SK-N-SH (cell line): Measurements from ENCODE around the gene EPHB2. TPM values are rescaled to one million over a fixed set of nuclear protein-coding genes. Genes with fewer than 3 reads are reported as not detected.

Experiments used
- CTCF ChIA-PET: fragments of 300-600, 350-600 bp; formaldehyde crosslinking; extraction: SDS; loops from one replicate; lab custom pipeline; 2021; lab: Yijun Ruan, JAX
- POLR2A ChIA-PET: fragments of 350-600 bp; sonication (Branson Sonifier 250); formaldehyde crosslinking; extraction: SDS; loops from one replicate; lab custom pipeline; 2020; ENCODE audit warnings: antibody characterized with exemption, inconsistent platforms; lab: Yijun Ruan, JAX
- DNase-seq: peaks from one replicate; pipeline ENCODE4 v3.0.0; 2012
- H2AFZ ChIP-seq: fragments of 200-600 bp; sonication (generic); 2 replicates; pipeline ENCODE4 v1.8.1; 2016; ENCODE audit warnings: antibody characterized with exemption, mild to moderate bottlenecking, low read depth
- H3F3A ChIP-seq: fragments of 200-600 bp; sonication (generic); replicated peaks from 2 replicates; pipeline ENCODE3; 2016; ENCODE audit warnings: antibody characterized with exemption, mild to moderate bottlenecking; ENCODE audit not compliant: insufficient read depth
- H3K27ac ChIP-seq, 2 experiments: fragments of 200-500 bp in 1 of 2; fragments of 200-600 bp in 1 of 2; sonication (Bioruptor generic) in 1 of 2; sonication (generic), shearing (Covaris generic) in 1 of 2; 2 replicates each; pipeline versions ENCODE4 v1.5.1 to v1.6.1; 2014 to 2016; ENCODE audit warnings: low read depth in 2 of 2, inconsistent platforms in 1 of 2, low read length in 1 of 2, mild to moderate bottlenecking in 1 of 2, mixed read lengths in 1 of 2
- H3K27me3 ChIP-seq: fragments of 200-600 bp; sonication (generic), shearing (Covaris generic); 2 replicates; pipeline ENCODE4 v1.6.1; 2016; ENCODE audit warnings: mixed run types; ENCODE audit not compliant: insufficient read depth
- H3K36me3 ChIP-seq, 2 experiments: fragments of 200-500 bp in 1 of 2; fragments of 200-600 bp in 1 of 2; sonication (Bioruptor generic) in 1 of 2; sonication (generic) in 1 of 2; replicated peaks in 1 of 2; 2 replicates each; pipeline versions ENCODE3 to v1.5.1; 2014 to 2016; ENCODE audit warnings: low read length in 1 of 2, mild to moderate bottlenecking in 1 of 2; ENCODE audit not compliant: insufficient read depth in 2 of 2, control insufficient read depth in 1 of 2
- H3K4me1 ChIP-seq, 2 experiments: fragments of 200-500 bp in 1 of 2; fragments of 200-600 bp in 1 of 2; sonication (Bioruptor generic) in 1 of 2; sonication (generic), shearing (Covaris generic) in 1 of 2; 2 replicates each; pipeline versions ENCODE4 v1.5.1 to v1.6.1; 2014 to 2016; ENCODE audit warnings: low read depth in 1 of 2, low read length in 1 of 2, mixed run types in 1 of 2; ENCODE audit not compliant: insufficient read depth in 2 of 2, control insufficient read depth in 1 of 2
- H3K4me2 ChIP-seq: fragments of 200-600 bp; sonication (generic), shearing (Covaris generic); 2 replicates; pipeline ENCODE4 v1.6.1; 2017; ENCODE audit warnings: mixed run types
- H3K4me3 ChIP-seq, 2 experiments: fragments of 200-500 bp in 1 of 2; fragments of 200-600 bp in 1 of 2; sonication (Bioruptor generic) in 1 of 2; sonication (generic), shearing (Covaris generic) in 1 of 2; 2 replicates each; pipeline versions ENCODE4 v1.5.1 to v1.8.1; 2014 to 2016; ENCODE audit warnings: low read depth in 2 of 2, inconsistent platforms in 1 of 2, low read length in 1 of 2, mild to moderate bottlenecking in 1 of 2, mixed read lengths in 1 of 2, moderate library complexity in 1 of 2
- H3K79me2 ChIP-seq: fragments of 200-600 bp; sonication (generic); 2 replicates; pipeline ENCODE4 v1.8.1; 2017; ENCODE audit warnings: mild to moderate bottlenecking; ENCODE audit not compliant: insufficient read depth
- H3K9ac ChIP-seq: fragments of 200-600 bp; sonication (generic); 2 replicates; pipeline ENCODE4 v1.6.1; 2017; ENCODE audit warnings: mixed run types
- H3K9me2 ChIP-seq: fragments of 200-600 bp; sonication (generic); 2 replicates; pipeline ENCODE4 v1.6.1; 2017; ENCODE audit warnings: mixed run types
- H3K9me3 ChIP-seq: fragments of 200-600 bp; sonication (generic); 2 replicates; pipeline ENCODE4 v1.6.1; 2017; ENCODE audit warnings: mixed run types, mild to moderate bottlenecking, moderate library complexity
- H4K20me1 ChIP-seq: fragments of 200-600 bp; sonication (generic); 2 replicates; pipeline ENCODE4 v1.6.1; 2017; ENCODE audit warnings: mild to moderate bottlenecking, mixed run types; ENCODE audit not compliant: insufficient read depth
- EP300 ChIP-seq, 2 experiments: IDR thresholded peaks; 2 replicates each; pipeline versions ENCODE4 v1.4.0 to v1.6.1; 2012; ENCODE audit warnings: borderline replicate concordance in 1 of 2, low read depth in 1 of 2, low read length in 1 of 2
- EZH2phosphoT487 ChIP-seq: fragments of 200-600 bp; sonication (generic); IDR thresholded peaks from 2 replicates; pipeline ENCODE4 v1.6.1; 2017; ENCODE audit warnings: low read depth, mixed run types, mild to moderate bottlenecking, antibody characterized with exemption, moderate library complexity, borderline replicate concordance
- FOSL2 ChIP-seq: IDR thresholded peaks from 2 replicates; pipeline ENCODE4 v1.4.0; 2012; ENCODE audit warnings: low read depth, mild to moderate bottlenecking, moderate library complexity, borderline replicate concordance
- GATA2 ChIP-seq: sonication (generic); formaldehyde crosslinking; IDR thresholded peaks from 2 replicates; pipeline ENCODE4 v1.5.0; 2020; ENCODE audit warnings: mild to moderate bottlenecking, missing genetic modification reagents
- MEF2A ChIP-seq: IDR thresholded peaks from 2 replicates; pipeline ENCODE4 v1.4.0; 2012; ENCODE audit warnings: low read depth, borderline replicate concordance
- RCOR1 ChIP-seq: fragments of 150-350 bp; IDR thresholded peaks from 2 replicates; pipeline ENCODE4 v1.6.1; 2017; ENCODE audit warnings: antibody characterized with exemption, low read length
- YY1 ChIP-seq: IDR thresholded peaks from 2 replicates; pipeline ENCODE4 v1.4.0; 2012; ENCODE audit warnings: low read depth, mild to moderate bottlenecking
- WGBS: methylation state at CpG from one replicate; pipeline ENCODE4 v1.1.6; 2017; ENCODE audit warnings: low lambda C conversion rate; 5-methylcytosine and 5-hydroxymethylcytosine counted together
- polyA plus RNA-seq, 3 experiments: library from polyadenylated mRNA; depleted of rRNA; stranded (reverse); fragments of >200 nt; gene quantifications; 2 replicates each; pipeline ENCODE4 v1.2.3, GENCODE V29; 2012
- TF ChIP-seq, protein P1 (sequence below): fragments of 150-350 bp; IDR thresholded peaks from 2 replicates; pipeline ENCODE4 v1.6.1; 2016; ENCODE audit warnings: mild to moderate bottlenecking, low read depth, low read length
- TF ChIP-seq, protein P2 (sequence below): IDR thresholded peaks from 2 replicates; pipeline ENCODE4 v1.4.0; 2012; ENCODE audit warnings: low read depth, borderline replicate concordance
- TF ChIP-seq, protein P3 (sequence below): IDR thresholded peaks from 2 replicates; pipeline ENCODE4; 2012
- TF ChIP-seq, protein P4 (sequence below): fragments of 150-350 bp; IDR thresholded peaks from 2 replicates; pipeline ENCODE4 v1.6.1; 2017; ENCODE audit warnings: antibody characterized with exemption, low read length, low read depth, borderline replicate concordance

Gene EPHB2
- polyA plus RNA-seq, 1 of the 3 experiments (the other 2 are of a cell fraction) = 25.2 TPM

DNA sequence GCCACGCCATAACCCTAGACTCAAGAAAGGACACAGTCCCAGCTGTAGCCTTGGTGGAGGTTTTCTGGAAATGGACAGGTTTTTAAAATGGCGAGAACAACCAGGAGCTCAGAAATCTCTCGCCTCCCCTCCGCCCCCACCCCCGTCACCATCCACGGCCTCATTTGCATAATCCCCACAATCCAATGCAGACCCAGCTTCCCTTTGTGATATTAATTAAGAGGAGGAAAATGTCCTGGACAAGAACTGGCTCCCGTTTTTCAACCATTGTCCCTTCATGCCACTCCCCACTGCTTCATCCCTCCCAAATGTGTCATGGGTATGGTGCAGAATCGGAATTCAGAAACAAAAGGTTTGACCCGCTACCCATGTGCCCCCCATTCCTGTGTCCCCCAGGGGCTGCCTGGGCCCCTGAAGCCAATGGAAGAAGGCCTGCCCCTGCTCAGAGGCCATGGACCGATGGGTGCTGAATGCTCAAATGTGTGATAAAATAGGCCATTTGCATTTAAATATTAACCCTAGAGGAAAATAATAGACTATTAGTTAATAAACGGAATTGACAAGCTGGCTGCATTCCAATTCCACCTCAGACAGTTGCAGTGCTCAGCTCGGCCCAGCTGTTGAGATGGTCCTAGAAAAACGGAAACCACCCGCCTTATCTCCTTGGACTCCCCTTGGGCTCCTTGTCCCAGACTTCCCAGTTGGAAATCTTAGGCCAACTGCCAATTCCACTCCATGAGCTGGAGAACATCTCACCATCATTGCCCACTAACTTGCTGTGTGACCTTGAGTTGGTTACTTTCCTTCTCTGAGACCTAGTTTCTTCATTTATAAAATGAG lies 10.7 kb upstream of the EPHB2 start:
- no peak for DNase-seq
- H4K20me1 ChIP-seq = no peaks in the 10 kb centered on the region
- no peak overlapping the region for H3K4me3 ChIP-seq
- H3K9me3 ChIP-seq = no peaks in the 10 kb centered on the region
- peaks cover 2% of the 10 kb centered on the region in 2 experiments; a peak in 2 of 4 replicates for H3K4me1 ChIP-seq
- CTCF ChIA-PET = interaction anchor here (0.9 to 2.3 kb wide), 7 partner anchors 8 to 230 kb away, joined by 3 to 11 read pairs (median 3); no protein-coding TSS in a partner anchor
- no peaks in the 10 kb centered on the region for H3K36me3 ChIP-seq
- TF ChIP-seq, protein P1, sequence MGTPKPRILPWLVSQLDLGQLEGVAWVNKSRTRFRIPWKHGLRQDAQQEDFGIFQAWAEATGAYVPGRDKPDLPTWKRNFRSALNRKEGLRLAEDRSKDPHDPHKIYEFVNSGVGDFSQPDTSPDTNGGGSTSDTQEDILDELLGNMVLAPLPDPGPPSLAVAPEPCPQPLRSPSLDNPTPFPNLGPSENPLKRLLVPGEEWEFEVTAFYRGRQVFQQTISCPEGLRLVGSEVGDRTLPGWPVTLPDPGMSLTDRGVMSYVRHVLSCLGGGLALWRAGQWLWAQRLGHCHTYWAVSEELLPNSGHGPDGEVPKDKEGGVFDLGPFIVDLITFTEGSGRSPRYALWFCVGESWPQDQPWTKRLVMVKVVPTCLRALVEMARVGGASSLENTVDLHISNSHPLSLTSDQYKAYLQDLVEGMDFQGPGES = no peak
- TF ChIP-seq EP300 (IDR thresholded peaks at IDR 0.05; ENCODE audit: borderline replicate concordance in 1 of 2, low read depth in 1 of 2, low read length in 1 of 2) (no peak), RCOR1 (no peak), FOSL2 (no peak), MEF2A (no peak), EZH2phosphoT487 (no peak), GATA2 (CRISPR knock-in tag) (no peak), YY1 (no peak)
- TF ChIP-seq, protein P2, sequence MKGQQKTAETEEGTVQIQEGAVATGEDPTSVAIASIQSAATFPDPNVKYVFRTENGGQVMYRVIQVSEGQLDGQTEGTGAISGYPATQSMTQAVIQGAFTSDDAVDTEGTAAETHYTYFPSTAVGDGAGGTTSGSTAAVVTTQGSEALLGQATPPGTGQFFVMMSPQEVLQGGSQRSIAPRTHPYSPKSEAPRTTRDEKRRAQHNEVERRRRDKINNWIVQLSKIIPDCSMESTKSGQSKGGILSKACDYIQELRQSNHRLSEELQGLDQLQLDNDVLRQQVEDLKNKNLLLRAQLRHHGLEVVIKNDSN = no peak
- TF ChIP-seq, protein P3, sequence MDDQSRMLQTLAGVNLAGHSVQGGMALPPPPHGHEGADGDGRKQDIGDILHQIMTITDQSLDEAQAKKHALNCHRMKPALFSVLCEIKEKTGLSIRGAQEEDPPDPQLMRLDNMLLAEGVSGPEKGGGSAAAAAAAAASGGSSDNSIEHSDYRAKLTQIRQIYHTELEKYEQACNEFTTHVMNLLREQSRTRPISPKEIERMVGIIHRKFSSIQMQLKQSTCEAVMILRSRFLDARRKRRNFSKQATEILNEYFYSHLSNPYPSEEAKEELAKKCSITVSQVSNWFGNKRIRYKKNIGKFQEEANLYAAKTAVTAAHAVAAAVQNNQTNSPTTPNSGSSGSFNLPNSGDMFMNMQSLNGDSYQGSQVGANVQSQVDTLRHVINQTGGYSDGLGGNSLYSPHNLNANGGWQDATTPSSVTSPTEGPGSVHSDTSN = no peak
- TF ChIP-seq, protein P4, sequence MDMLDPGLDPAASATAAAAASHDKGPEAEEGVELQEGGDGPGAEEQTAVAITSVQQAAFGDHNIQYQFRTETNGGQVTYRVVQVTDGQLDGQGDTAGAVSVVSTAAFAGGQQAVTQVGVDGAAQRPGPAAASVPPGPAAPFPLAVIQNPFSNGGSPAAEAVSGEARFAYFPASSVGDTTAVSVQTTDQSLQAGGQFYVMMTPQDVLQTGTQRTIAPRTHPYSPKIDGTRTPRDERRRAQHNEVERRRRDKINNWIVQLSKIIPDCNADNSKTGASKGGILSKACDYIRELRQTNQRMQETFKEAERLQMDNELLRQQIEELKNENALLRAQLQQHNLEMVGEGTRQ = no peak
- TF ChIP-seq, all 33 proteins: peak for 0
- H3K9me2 ChIP-seq = no peaks in the 10 kb centered on the region
- H2AFZ ChIP-seq = no peak overlapping the region
- H3K9ac ChIP-seq = no peak overlapping the region
- no peak overlapping the region for H3K4me2 ChIP-seq
- 92% methylated on average over 14 of the region's 14 CpGs for WGBS
- H3F3A ChIP-seq = peaks cover under 1% of the 10 kb centered on the region
- POLR2A ChIA-PET = no interaction called here
- no peaks in the 10 kb centered on the region for H3K79me2 ChIP-seq
- H3K27me3 ChIP-seq = no peaks in the 10 kb centered on the region
- H3K27ac ChIP-seq = no peak overlapping the region
